BLaER1 (cell line): ENCODE results near the gene RPS5.
"Not testable (repeated sequence)": the region's sequence is repeated elsewhere in the genome, so short reads cannot be mapped to it uniquely, and the experiment has no call there.

Source experiments
- H3K27ac ChIP-seq: shearing (Covaris generic); formaldehyde crosslinking; 2 replicates; pipeline ENCODE4 v1.8.1; 2022
- H3K27me3 ChIP-seq: shearing (Covaris generic); formaldehyde crosslinking; 2 replicates; pipeline ENCODE4 v1.8.1; 2022
- H3K36me3 ChIP-seq: shearing (Covaris generic); formaldehyde crosslinking; 2 replicates; pipeline ENCODE4 v1.8.1; 2022
- H3K4me1 ChIP-seq: shearing (Covaris generic); formaldehyde crosslinking; 2 replicates; pipeline ENCODE4 v1.8.1; 2022
- H3K4me2 ChIP-seq: shearing (Covaris generic); formaldehyde crosslinking; 2 replicates; pipeline ENCODE4 v1.8.1; 2022
- H3K4me3 ChIP-seq: shearing (Covaris generic); formaldehyde crosslinking; 2 replicates; pipeline ENCODE4 v1.8.1; 2022
- H3K9ac ChIP-seq: shearing (Covaris generic); formaldehyde crosslinking; 2 replicates; pipeline ENCODE4 v1.8.1; 2022
- H3K9me3 ChIP-seq: shearing (Covaris generic); formaldehyde crosslinking; 2 replicates; pipeline ENCODE4 v1.8.1; 2022
- H4K20me1 ChIP-seq: shearing (Covaris generic); formaldehyde crosslinking; 2 replicates; pipeline ENCODE4 v1.8.1; 2022
- Cebpa-rat ChIP-seq: shearing (Covaris generic); IDR thresholded peaks from 2 replicates; pipeline ENCODE4 v1.8.1; 2022

Gene RPS5

GRCh38 chr19:58401840-58402421 lies 14.9 kb downstream of the RPS5 start:
- Histone ChIP-seq H3K27ac (peak overlapping the region; percentile 53), H4K20me1 (no peaks in the 10 kb centered on the region), H3K9me3 (no peaks in the 10 kb centered on the region), H3K4me3 (peak overlapping the region; percentile 77), H3K9ac (peak overlapping the region; percentile 78), H3K4me2 (peak overlapping the region; percentile 81), H3K4me1 (peaks cover 25% of the 10 kb centered on the region), H3K36me3 (0 out of 2 replicates have a peak, but pooled peaks cover 3% of the 10 kb centered on the region), H3K27me3 (no peaks in the 10 kb centered on the region)
- no peak for TF ChIP-seq Cebpa-rat

GRCh38 chr19:58403920-58404478 lies 16.9 kb downstream of the RPS5 start:
- not testable (repeated sequence) for H3K36me3 ChIP-seq, H3K4me3 ChIP-seq, H3K27me3 ChIP-seq, H3K9me3 ChIP-seq, H4K20me1 ChIP-seq, H3K27ac ChIP-seq, H3K9ac ChIP-seq, H3K4me2 ChIP-seq
- H3K4me1 ChIP-seq, result peaks cover 34% of the 10 kb centered on the region

GRCh38 chr19:58406818-58407657 lies 20.0 kb downstream of the RPS5 start:
- Histone ChIP-seq H3K4me3 (peak overlapping the region; percentile 94), H3K36me3 (no peaks in the 10 kb centered on the region), H3K9me3 (no peaks in the 10 kb centered on the region), H3K27ac (peak overlapping the region; percentile 84), H3K9ac (peak overlapping the region; percentile 86), H3K27me3 (no peaks in the 10 kb centered on the region), H4K20me1 (peaks cover 9% of the 10 kb centered on the region; the same call in 1 of the 2 replicates), H3K4me1 (peaks cover 33% of the 10 kb centered on the region), H3K4me2 (peak overlapping the region; percentile 95)
- no peak for TF ChIP-seq Cebpa-rat

- H3K4me1 ChIP-seq, result peaks cover 27% of the 10 kb centered on the region
- H3K27me3 ChIP-seq, result no peaks in the 10 kb centered on the region
- no peaks in the 10 kb centered on the region for H3K9me3 ChIP-seq
- peak overlapping the region; percentile 86 for H3K9ac ChIP-seq
- peak overlapping the region; percentile 95 for H3K4me2 ChIP-seq
- peak overlapping the region; percentile 84 for H3K27ac ChIP-seq
- no peak for TF ChIP-seq Cebpa-rat
- 0 out of 2 replicates have a peak, but pooled peaks cover 4% of the 10 kb centered on the region for H3K36me3 ChIP-seq
- peaks cover 9% of the 10 kb centered on the region; the same call in 1 of the 2 replicates for H4K20me1 ChIP-seq
- H3K4me3 ChIP-seq, result peak overlapping the region; percentile 94
Observed at GRCh38 chr19:58407658-58408151, 20.6 kb downstream of the RPS5 start.

GRCh38 chr19:58408152-58409009 lies 21.3 kb downstream of the RPS5 start, which contains the start of gene ZNF584:
Gene ZNF584, plus strand, starts transcription at chr19:58408649. Its CDS starts 499 bp downstream, at chr19:58409148.
- TF ChIP-seq Cebpa-rat, result no peak
- peaks cover 27% of the 10 kb centered on the region for H3K4me1 ChIP-seq

GRCh38 chr19:58409010-58409790 lies 22.1 kb downstream of the RPS5 start:
- TF ChIP-seq Cebpa-rat, result no peak
- H3K4me1 ChIP-seq, result peaks cover 27% of the 10 kb centered on the region
- 0 out of 2 replicates have a peak, but pooled peaks cover 4% of the 10 kb centered on the region for H3K36me3 ChIP-seq
- H4K20me1 ChIP-seq, result peaks cover 9% of the 10 kb centered on the region; the same call in 1 of the 2 replicates
- peak overlapping the region; percentile 86 for H3K9ac ChIP-seq
- H3K4me3 ChIP-seq, result peak overlapping the region; percentile 94
- H3K9me3 ChIP-seq, result no peaks in the 10 kb centered on the region
- peak overlapping the region; percentile 93 for H3K4me2 ChIP-seq
- peak overlapping the region; percentile 61 for H3K27ac ChIP-seq
- H3K27me3 ChIP-seq, result no peaks in the 10 kb centered on the region

More at GRCh38 chr19:58408152-58409009, 21.3 kb downstream of the RPS5 start, which contains the start of gene ZNF584:
- peak within 1 kb of the TSS; percentile 86 for H3K9ac ChIP-seq
- H3K4me2 ChIP-seq, result peak within 1 kb of the TSS; percentile 95
- peak within 1 kb of the TSS; percentile 84 for H3K27ac ChIP-seq
- no peaks in the 10 kb centered on the region for H3K27me3 ChIP-seq
- no peaks in the 10 kb centered on the region for H3K9me3 ChIP-seq
- peak within 1 kb of the TSS; percentile 94 for H3K4me3 ChIP-seq
- H3K36me3 ChIP-seq, result 0 out of 2 replicates have a peak, but pooled peaks cover 4% of the 10 kb centered on the region
- H4K20me1 ChIP-seq, result peaks cover 9% of the 10 kb centered on the region; the same call in 1 of the 2 replicates

- Histone ChIP-seq H3K4me1 (no peaks in the 10 kb centered on the region), H4K20me1 (no peaks in the 10 kb centered on the region), H3K27ac (no peak overlapping the region), H3K4me3 (no peak overlapping the region), H3K36me3 (peaks cover 75% of the 10 kb centered on the region), H3K27me3 (no peaks in the 10 kb centered on the region), H3K9ac (no peak overlapping the region), H3K9me3 (peaks cover 28% of the 10 kb centered on the region), H3K4me2 (no peak overlapping the region)
- TF ChIP-seq Cebpa-rat, result no peak
Observed at GRCh38 chr19:58416604-58417003, 29.5 kb downstream of the RPS5 start.

- no peak overlapping the region for H3K9ac ChIP-seq
- no peak overlapping the region for H3K27ac ChIP-seq
- H4K20me1 ChIP-seq, result no peaks in the 10 kb centered on the region
- no peak overlapping the region for H3K4me2 ChIP-seq
- no peak for TF ChIP-seq Cebpa-rat
- peaks cover 80% of the 10 kb centered on the region for H3K36me3 ChIP-seq
- no peak overlapping the region for H3K4me3 ChIP-seq
- no peaks in the 10 kb centered on the region for H3K4me1 ChIP-seq
- H3K9me3 ChIP-seq, result peaks cover 28% of the 10 kb centered on the region
- H3K27me3 ChIP-seq, result no peaks in the 10 kb centered on the region
Observed at GRCh38 chr19:58417071-58417470, 30.0 kb downstream of the RPS5 start.
